GM23338 (cell line): Measurements from ENCODE around the gene DAW1. TPM values are rescaled to one million over a fixed set of nuclear protein-coding genes. Genes with fewer than 3 reads are reported as not detected.
A peak's percentile ranks its signal among the peaks of the same experiment; 100 is the strongest.

Experiments
- ATAC-seq: fragments of 200-7000 bp; cut with Tn5 transposase; 3 replicates; pipeline ENCODE4 v1.9.1; 2020
- DNase-seq: peaks from one replicate; pipeline ENCODE4 v3.0.0-alpha.2; 2015; ENCODE audit warnings: low spot score
- H2AFZ ChIP-seq: fragments of 200-600 bp; sonication (generic); 2 replicates; pipeline ENCODE4 v1.8.0; 2016; ENCODE audit warnings: antibody characterized with exemption, mild to moderate bottlenecking, moderate library complexity
- H3F3A ChIP-seq: fragments of 200-600 bp; sonication (generic); replicated peaks from 2 replicates; pipeline ENCODE4 v1.8.0; 2017; ENCODE audit warnings: antibody characterized with exemption, mixed run types, low read depth
- H3K27ac ChIP-seq: fragments of 200-600 bp; sonication (generic); 2 replicates; pipeline ENCODE4 v1.6.1; 2016; ENCODE audit warnings: low read depth
- H3K27me3 ChIP-seq: fragments of 200-600 bp; sonication (generic); 2 replicates; pipeline ENCODE4 v1.8.0; 2016; ENCODE audit warnings: mild to moderate bottlenecking, mixed run types, moderate library complexity; ENCODE audit not compliant: insufficient read depth
- H3K36me3 ChIP-seq: fragments of 200-600 bp; sonication (generic); 2 replicates; pipeline ENCODE4 v1.8.0; 2016; ENCODE audit warnings: mild to moderate bottlenecking; ENCODE audit not compliant: insufficient read depth
- H3K4me1 ChIP-seq: fragments of 200-600 bp; sonication (generic); 2 replicates; pipeline ENCODE4 v1.8.0; 2016; ENCODE audit warnings: mild to moderate bottlenecking, moderate library complexity; ENCODE audit not compliant: insufficient read depth
- H3K4me2 ChIP-seq: fragments of 200-600 bp; sonication (generic); 2 replicates; pipeline ENCODE4 v1.7.1; 2017; ENCODE audit warnings: mixed run types
- H3K4me3 ChIP-seq: fragments of 200-600 bp; sonication (generic); 2 replicates; pipeline ENCODE4 v1.6.1; 2016; ENCODE audit warnings: mixed run types
- H3K79me2 ChIP-seq: fragments of 200-600 bp; sonication (generic); replicated peaks from 2 replicates; pipeline ENCODE4 v1.8.0; 2017; ENCODE audit warnings: mild to moderate bottlenecking; ENCODE audit not compliant: insufficient read depth
- H3K9me2 ChIP-seq: fragments of 200-600 bp; sonication (generic); 2 replicates; pipeline ENCODE4 v1.8.0; 2017; ENCODE audit not compliant: insufficient read depth
- H4K20me1 ChIP-seq: fragments of 200-600 bp; sonication (generic); replicated peaks from 2 replicates; pipeline ENCODE4 v1.8.0; 2017; ENCODE audit warnings: mild to moderate bottlenecking; ENCODE audit not compliant: insufficient read depth
- H3K27ac Mint-ChIP-seq: 2 replicates; pipeline ENCODE4 v1.8.0; 2020; ENCODE audit warnings: inconsistent platforms, mild to moderate bottlenecking, moderate library complexity, mixed read lengths
- H3K27me3 Mint-ChIP-seq: 3 replicates; pipeline ENCODE4 v1.8.0; 2022; ENCODE audit warnings: low read depth, mild to moderate bottlenecking, moderate library complexity, mixed read lengths, inconsistent platforms; ENCODE audit not compliant: insufficient read depth, poor library complexity
- H3K36me3 Mint-ChIP-seq: 3 replicates; pipeline ENCODE4 v1.8.0; 2021; ENCODE audit warnings: low read depth, mild to moderate bottlenecking, inconsistent platforms, moderate library complexity, mixed read lengths
- H3K4me1 Mint-ChIP-seq: 3 replicates; pipeline ENCODE4 v1.8.0; 2020; ENCODE audit warnings: mild to moderate bottlenecking, inconsistent platforms, mixed read lengths
- H3K4me3 Mint-ChIP-seq: 3 replicates; pipeline ENCODE4 v1.8.0; 2021; ENCODE audit warnings: moderate library complexity, mild to moderate bottlenecking, inconsistent platforms, mixed read lengths
- H3K9me3 Mint-ChIP-seq: 3 replicates; pipeline ENCODE4 v1.8.0; 2020; ENCODE audit warnings: moderate library complexity, mild to moderate bottlenecking, inconsistent platforms, mixed read lengths
- CREB1 ChIP-seq: fragments of 250-450 bp; sonication (Bioruptor Pico); IDR thresholded peaks from 2 replicates; pipeline ENCODE4 v1.5.0; 2020; ENCODE audit warnings: low read depth, mild to moderate bottlenecking, moderate library complexity
- EZH2 ChIP-seq: fragments of 200-600 bp; sonication (generic); IDR thresholded peaks from one replicate; pipeline ENCODE4 v1.8.0; 2017; ENCODE audit warnings: antibody characterized with exemption, mild to moderate bottlenecking, low read depth; ENCODE audit not compliant: unreplicated experiment
- EZH2phosphoT487 ChIP-seq: fragments of 200-600 bp; sonication (generic); IDR thresholded peaks from one replicate; pipeline ENCODE4 v1.8.1; 2018; ENCODE audit warnings: antibody characterized with exemption; ENCODE audit not compliant: unreplicated experiment
- NANOG ChIP-seq: IDR thresholded peaks from 2 replicates; pipeline ENCODE4 v1.6.1; 2016; ENCODE audit warnings: antibody characterized with exemption, borderline replicate concordance
- STAT1 ChIP-seq: IDR thresholded peaks from one replicate; pipeline ENCODE4 v1.6.1; 2016; ENCODE audit warnings: antibody characterized with exemption; ENCODE audit not compliant: unreplicated experiment
- ZNF114 ChIP-seq: fragments of 250-450 bp; sonication (Bioruptor Pico); IDR thresholded peaks from 2 replicates; pipeline ENCODE4 v1.5.0; 2020; ENCODE audit warnings: mild to moderate bottlenecking, moderate library complexity
- ZNF331 ChIP-seq: fragments of 250-450 bp; sonication (Bioruptor Pico); IDR thresholded peaks from 2 replicates; pipeline ENCODE4 v1.5.0; 2020; ENCODE audit warnings: low read depth, mild to moderate bottlenecking, moderate library complexity
- polyA plus RNA-seq: library from polyadenylated mRNA; unstranded; fragments of >200 nt; fragmentation: Nextera tagmentation; extraction: Ambion mirVana; gene quantifications from 2 replicates; pipeline ENCODE4 v1.2.1, GENCODE V29; 2016
- total RNA-seq: library from RNA; depleted of rRNA; stranded (reverse); fragments of >200 nt; shearing (Covaris generic); gene quantifications from 2 replicates; pipeline ENCODE4 v1.2.3, GENCODE V29; 2014
- TF ChIP-seq, protein P1 (sequence below): IDR thresholded peaks from 2 replicates; pipeline ENCODE4 v1.6.1; 2016; ENCODE audit warnings: antibody characterized with exemption
- TF ChIP-seq, protein P2 (sequence below): IDR thresholded peaks from one replicate; pipeline ENCODE4 v1.6.1; 2018; ENCODE audit warnings: antibody characterized with exemption; ENCODE audit not compliant: unreplicated experiment
- TF ChIP-seq, protein P3 (sequence below), 2 experiments: fragments of 200-600 bp in 1 of 2; sonication (generic) in 1 of 2; conservative IDR thresholded peaks; 2 replicates each; pipeline versions ENCODE4 v1.5.1 to v1.6.1; 2016 to 2017; ENCODE audit warnings: antibody characterized with exemption in 2 of 2, low read depth in 2 of 2, mild to moderate bottlenecking in 2 of 2, moderate library complexity in 1 of 2
- TF ChIP-seq, protein P4 (sequence below): fragments of 250-450 bp; sonication (Bioruptor Pico); IDR thresholded peaks from 2 replicates; pipeline ENCODE4 v1.5.0; 2020; ENCODE audit warnings: mild to moderate bottlenecking, moderate library complexity

The DAW1 gene
- total and polyA plus RNA-seq, 2 experiments from 2014 or later: 0.71 to 2.0 TPM

DNA sequence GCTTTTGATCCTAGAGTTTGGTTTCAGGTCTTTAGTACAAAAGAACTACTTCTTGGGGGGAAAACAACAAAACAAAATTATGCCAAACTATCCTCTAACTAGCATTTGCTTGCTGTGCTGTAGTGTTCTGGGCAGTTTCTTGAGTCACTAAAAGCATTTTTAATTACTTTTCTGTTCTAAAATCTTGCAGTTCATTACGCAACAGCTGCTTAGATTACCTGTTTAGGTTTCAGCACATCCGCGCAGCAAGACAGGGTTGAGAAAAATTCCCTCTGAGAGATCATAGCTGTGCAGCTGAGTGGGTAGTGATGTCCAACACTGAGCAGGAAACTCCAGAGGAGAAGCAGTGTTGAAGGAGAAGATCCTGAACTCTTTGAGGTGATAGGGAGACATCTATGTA lies 9.0 kb downstream of the DAW1 start:
- H3K27me3 ChIP-seq: no peaks in the 10 kb centered on the region
- no peaks in the 10 kb centered on the region for H3K36me3 ChIP-seq
- H3K36me3 Mint-ChIP-seq: no peaks in the 10 kb centered on the region
- H3K4me1 ChIP-seq: no peaks in the 10 kb centered on the region
- H3K4me3 ChIP-seq: no peak overlapping the region
- 0 out of 2 replicates have a peak overlapping the region, but pooled peaks have one; percentile 15 for H2AFZ ChIP-seq
- H4K20me1 ChIP-seq: no peaks in the 10 kb centered on the region
- no peaks in the 10 kb centered on the region for H3K79me2 ChIP-seq
- TF ChIP-seq, protein P1, sequence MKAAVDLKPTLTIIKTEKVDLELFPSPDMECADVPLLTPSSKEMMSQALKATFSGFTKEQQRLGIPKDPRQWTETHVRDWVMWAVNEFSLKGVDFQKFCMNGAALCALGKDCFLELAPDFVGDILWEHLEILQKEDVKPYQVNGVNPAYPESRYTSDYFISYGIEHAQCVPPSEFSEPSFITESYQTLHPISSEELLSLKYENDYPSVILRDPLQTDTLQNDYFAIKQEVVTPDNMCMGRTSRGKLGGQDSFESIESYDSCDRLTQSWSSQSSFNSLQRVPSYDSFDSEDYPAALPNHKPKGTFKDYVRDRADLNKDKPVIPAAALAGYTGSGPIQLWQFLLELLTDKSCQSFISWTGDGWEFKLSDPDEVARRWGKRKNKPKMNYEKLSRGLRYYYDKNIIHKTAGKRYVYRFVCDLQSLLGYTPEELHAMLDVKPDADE: no peak
- TF ChIP-seq, protein P2, sequence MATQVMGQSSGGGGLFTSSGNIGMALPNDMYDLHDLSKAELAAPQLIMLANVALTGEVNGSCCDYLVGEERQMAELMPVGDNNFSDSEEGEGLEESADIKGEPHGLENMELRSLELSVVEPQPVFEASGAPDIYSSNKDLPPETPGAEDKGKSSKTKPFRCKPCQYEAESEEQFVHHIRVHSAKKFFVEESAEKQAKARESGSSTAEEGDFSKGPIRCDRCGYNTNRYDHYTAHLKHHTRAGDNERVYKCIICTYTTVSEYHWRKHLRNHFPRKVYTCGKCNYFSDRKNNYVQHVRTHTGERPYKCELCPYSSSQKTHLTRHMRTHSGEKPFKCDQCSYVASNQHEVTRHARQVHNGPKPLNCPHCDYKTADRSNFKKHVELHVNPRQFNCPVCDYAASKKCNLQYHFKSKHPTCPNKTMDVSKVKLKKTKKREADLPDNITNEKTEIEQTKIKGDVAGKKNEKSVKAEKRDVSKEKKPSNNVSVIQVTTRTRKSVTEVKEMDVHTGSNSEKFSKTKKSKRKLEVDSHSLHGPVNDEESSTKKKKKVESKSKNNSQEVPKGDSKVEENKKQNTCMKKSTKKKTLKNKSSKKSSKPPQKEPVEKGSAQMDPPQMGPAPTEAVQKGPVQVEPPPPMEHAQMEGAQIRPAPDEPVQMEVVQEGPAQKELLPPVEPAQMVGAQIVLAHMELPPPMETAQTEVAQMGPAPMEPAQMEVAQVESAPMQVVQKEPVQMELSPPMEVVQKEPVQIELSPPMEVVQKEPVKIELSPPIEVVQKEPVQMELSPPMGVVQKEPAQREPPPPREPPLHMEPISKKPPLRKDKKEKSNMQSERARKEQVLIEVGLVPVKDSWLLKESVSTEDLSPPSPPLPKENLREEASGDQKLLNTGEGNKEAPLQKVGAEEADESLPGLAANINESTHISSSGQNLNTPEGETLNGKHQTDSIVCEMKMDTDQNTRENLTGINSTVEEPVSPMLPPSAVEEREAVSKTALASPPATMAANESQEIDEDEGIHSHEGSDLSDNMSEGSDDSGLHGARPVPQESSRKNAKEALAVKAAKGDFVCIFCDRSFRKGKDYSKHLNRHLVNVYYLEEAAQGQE: no peak
- TF ChIP-seq EZH2phosphoT487 (no peak), CREB1 (CRISPR knock-in tag) (no peak), NANOG (no peak), ZNF114 (CRISPR knock-in tag) (no peak), EZH2 (no peak), STAT1 (no peak), ZNF331 (no peak)
- TF ChIP-seq, protein P3, sequence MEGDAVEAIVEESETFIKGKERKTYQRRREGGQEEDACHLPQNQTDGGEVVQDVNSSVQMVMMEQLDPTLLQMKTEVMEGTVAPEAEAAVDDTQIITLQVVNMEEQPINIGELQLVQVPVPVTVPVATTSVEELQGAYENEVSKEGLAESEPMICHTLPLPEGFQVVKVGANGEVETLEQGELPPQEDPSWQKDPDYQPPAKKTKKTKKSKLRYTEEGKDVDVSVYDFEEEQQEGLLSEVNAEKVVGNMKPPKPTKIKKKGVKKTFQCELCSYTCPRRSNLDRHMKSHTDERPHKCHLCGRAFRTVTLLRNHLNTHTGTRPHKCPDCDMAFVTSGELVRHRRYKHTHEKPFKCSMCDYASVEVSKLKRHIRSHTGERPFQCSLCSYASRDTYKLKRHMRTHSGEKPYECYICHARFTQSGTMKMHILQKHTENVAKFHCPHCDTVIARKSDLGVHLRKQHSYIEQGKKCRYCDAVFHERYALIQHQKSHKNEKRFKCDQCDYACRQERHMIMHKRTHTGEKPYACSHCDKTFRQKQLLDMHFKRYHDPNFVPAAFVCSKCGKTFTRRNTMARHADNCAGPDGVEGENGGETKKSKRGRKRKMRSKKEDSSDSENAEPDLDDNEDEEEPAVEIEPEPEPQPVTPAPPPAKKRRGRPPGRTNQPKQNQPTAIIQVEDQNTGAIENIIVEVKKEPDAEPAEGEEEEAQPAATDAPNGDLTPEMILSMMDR (conservative IDR thresholded peaks at IDR 0.05; ENCODE audit: low read depth in 2 of 2): no peak
- TF ChIP-seq, protein P4, sequence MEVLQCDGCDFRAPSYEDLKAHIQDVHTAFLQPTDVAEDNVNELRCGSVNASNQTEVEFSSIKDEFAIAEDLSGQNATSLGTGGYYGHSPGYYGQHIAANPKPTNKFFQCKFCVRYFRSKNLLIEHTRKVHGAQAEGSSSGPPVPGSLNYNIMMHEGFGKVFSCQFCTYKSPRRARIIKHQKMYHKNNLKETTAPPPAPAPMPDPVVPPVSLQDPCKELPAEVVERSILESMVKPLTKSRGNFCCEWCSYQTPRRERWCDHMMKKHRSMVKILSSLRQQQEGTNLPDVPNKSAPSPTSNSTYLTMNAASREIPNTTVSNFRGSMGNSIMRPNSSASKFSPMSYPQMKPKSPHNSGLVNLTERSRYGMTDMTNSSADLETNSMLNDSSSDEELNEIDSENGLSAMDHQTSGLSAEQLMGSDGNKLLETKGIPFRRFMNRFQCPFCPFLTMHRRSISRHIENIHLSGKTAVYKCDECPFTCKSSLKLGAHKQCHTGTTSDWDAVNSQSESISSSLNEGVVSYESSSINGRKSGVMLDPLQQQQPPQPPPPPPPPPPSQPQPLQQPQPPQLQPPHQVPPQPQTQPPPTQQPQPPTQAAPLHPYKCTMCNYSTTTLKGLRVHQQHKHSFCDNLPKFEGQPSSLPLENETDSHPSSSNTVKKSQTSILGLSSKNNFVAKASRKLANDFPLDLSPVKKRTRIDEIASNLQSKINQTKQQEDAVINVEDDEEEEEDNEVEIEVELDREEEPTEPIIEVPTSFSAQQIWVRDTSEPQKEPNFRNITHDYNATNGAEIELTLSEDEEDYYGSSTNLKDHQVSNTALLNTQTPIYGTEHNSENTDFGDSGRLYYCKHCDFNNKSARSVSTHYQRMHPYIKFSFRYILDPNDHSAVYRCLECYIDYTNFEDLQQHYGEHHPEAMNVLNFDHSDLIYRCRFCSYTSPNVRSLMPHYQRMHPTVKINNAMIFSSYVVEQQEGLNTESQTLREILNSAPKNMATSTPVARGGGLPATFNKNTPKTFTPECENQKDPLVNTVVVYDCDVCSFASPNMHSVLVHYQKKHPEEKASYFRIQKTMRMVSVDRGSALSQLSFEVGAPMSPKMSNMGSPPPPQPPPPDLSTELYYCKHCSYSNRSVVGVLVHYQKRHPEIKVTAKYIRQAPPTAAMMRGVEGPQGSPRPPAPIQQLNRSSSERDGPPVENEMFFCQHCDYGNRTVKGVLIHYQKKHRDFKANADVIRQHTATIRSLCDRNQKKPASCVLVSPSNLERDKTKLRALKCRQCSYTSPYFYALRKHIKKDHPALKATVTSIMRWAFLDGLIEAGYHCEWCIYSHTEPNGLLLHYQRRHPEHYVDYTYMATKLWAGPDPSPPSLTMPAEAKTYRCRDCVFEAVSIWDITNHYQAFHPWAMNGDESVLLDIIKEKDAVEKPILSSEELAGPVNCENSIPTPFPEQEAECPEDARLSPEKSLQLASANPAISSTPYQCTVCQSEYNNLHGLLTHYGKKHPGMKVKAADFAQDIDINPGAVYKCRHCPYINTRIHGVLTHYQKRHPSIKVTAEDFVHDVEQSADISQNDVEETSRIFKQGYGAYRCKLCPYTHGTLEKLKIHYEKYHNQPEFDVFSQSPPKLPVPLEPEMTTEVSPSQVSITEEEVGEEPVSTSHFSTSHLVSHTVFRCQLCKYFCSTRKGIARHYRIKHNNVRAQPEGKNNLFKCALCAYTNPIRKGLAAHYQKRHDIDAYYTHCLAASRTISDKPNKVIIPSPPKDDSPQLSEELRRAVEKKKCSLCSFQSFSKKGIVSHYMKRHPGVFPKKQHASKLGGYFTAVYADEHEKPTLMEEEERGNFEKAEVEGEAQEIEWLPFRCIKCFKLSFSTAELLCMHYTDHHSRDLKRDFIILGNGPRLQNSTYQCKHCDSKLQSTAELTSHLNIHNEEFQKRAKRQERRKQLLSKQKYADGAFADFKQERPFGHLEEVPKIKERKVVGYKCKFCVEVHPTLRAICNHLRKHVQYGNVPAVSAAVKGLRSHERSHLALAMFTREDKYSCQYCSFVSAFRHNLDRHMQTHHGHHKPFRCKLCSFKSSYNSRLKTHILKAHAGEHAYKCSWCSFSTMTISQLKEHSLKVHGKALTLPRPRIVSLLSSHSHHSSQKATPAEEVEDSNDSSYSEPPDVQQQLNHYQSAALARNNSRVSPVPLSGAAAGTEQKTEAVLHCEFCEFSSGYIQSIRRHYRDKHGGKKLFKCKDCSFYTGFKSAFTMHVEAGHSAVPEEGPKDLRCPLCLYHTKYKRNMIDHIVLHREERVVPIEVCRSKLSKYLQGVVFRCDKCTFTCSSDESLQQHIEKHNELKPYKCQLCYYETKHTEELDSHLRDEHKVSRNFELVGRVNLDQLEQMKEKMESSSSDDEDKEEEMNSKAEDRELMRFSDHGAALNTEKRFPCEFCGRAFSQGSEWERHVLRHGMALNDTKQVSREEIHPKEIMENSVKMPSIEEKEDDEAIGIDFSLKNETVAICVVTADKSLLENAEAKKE: no peak
- DNase-seq (no peak), ATAC-seq (no peak)
- no peaks in the 10 kb centered on the region for H3K27me3 Mint-ChIP-seq
- no peak overlapping the region for H3K4me2 ChIP-seq
- no peaks in the 10 kb centered on the region for H3K9me2 ChIP-seq
- H3K4me3 Mint-ChIP-seq: no peak overlapping the region
- H3K4me1 Mint-ChIP-seq: 0 out of 3 replicates have a peak, but pooled peaks cover 3% of the 10 kb centered on the region
- no peaks in the 10 kb centered on the region for H3K9me3 Mint-ChIP-seq
- H3K27ac Mint-ChIP-seq: no peak overlapping the region
- no peaks in the 10 kb centered on the region for H3F3A ChIP-seq
- H3K27ac ChIP-seq: no peak overlapping the region
